GM21447 (cell line): ENCODE results near the gene AMOT.

Experiments used
- ATAC-seq: cut with Tn5 transposase; IDR thresholded peaks from one replicate; pipeline ENCODE4 v1.9.1; 2021; ENCODE audit not compliant: unreplicated experiment

AMOT gene

DNA sequence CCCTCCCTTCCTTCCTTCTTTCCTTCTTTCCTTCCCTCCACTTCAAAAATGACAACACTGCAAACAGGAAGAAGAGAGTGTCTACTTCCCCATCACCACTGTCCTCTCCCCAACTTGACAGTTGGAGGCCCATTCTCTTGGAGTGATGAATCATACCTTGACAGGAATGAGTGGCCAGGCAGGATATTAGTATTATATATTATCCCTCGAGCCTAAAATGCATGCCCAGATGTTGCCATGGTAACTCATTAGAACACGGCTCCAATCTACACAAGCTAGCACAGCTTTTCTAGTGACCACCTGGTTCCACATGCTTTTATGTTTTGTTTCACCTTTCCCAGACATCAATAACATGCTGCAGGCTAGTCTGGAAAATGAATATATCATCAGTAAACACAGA lies 89.6 kb downstream of the AMOT start:
- ATAC-seq, result no peak

DNA sequence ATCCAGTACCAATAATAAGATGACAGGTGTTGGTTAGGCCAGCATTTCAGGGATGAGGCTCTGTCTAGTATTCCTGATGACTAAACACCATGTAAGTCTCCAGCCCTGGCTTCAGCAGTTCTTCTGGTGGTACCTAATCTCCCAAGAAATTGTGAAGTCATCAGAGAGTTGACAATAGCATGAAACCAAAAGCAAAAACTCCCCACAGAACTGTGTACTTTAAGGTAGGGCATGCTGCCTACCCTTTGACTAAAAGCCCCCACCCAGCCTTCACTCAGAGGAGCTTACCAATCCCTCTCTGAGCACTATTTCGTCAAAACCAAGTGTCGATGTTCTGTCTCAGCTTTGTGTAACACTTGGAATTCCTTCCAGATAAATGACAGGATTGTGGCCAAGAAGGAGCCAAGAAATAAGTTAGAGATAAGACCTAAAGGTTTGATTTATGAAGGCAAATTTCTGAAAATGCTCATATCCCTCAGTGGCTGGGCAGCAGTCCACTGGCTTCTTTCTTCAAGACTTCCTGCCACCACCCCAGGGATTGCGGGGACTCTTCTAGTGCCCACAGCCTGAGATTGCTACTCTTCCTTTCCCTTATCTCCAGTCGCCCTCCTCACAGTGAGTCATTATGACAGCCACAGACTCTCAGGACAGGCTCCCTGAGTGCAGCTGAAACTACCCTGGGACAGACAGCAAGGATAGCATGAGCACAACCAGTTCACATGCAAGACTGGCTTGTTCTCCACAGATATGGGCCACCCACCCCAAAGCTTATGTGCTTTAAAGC lies 93.6 kb downstream of the AMOT start:
- no peak for ATAC-seq

DNA sequence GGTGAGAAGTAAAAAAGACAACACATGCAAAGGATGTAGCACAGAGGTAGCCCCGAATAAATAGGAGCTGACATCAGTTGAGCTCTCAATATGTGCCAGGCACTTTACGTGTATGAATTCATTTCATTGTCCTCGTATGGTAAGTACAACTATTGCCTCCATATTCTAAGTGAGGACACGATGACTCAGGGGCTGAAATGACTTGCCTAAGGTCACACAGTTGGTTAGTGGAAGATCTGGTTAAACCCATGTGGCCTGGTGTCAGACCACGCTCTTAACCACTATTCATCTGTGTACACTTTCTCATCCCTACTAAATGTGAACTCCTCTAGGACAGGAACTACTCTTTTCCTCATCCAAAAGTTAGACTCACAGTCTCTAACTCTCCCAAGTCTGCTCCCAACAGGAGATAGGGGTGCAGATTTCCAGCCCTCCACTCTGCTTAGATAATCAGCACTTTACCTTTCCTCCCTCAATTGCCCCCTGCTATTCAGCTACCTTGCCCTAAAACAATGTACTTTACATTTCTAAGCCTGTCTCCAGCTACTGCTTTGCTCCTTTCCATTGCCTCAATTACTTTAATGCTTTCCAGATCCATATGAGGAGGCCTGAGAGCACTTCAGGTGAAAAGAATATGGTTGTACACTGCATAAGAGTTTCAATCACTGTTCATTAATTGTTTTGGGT lies 102.1 kb downstream of the AMOT start:
- ATAC-seq, result no peak

DNA sequence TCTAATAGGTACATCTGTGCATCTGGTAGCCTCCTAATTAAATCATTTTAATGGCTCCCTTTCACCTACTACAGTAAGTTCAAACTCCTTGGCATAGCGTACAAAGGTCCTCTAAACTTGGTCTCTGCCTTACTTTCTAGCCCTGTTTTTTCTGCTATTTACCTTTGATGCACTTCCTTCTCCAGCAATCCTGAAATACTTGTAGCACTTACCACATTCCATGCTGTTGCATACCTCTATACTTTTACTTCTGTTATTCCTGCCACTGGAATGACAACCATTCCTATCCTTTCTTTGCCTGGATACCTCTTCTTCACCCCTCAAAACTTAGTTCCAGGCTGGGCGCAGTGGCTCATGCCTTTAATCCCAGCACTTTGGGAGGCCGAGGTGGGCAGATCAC lies 104.3 kb downstream of the AMOT start:
- ATAC-seq, result no peak

DNA sequence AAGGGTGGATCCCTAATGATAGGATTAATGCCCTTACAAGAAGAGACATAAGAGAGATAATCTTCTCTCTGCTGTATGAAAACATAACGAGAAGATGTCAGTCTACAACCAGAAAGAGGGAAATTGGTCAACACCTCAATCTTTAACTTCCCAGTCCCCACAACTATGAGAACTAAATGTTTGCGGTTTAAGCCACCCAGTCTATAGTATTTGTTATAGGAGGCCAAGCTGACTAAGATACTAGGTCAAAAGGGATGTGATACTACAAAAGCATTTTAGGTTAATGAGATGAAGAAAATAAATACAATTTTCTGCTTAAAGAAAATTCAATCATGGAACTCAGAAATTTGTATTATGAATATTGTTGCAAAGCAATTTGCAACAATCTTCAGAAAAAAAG lies 105.5 kb downstream of the AMOT start:
- ATAC-seq, result no peak

DNA sequence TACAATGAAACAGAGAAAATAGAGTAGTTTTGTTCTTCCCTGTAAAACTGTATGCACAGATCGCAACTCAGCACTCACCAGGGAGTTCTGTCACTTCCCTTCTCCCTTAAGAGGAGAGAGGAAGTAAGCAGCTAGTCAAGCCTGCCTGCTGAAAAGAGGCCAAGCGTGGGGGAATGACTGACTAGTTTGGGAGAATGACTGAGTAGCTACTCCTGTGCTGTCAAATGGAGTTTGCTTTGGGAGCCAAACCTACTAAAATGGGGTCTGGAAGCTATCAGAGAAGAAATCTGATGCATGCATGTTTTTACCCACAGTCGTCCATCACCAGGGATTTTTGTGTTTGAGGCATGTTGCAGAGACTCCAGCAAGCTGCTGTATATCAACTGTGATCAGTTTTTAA lies 106.3 kb downstream of the AMOT start:
- no peak for ATAC-seq

DNA sequence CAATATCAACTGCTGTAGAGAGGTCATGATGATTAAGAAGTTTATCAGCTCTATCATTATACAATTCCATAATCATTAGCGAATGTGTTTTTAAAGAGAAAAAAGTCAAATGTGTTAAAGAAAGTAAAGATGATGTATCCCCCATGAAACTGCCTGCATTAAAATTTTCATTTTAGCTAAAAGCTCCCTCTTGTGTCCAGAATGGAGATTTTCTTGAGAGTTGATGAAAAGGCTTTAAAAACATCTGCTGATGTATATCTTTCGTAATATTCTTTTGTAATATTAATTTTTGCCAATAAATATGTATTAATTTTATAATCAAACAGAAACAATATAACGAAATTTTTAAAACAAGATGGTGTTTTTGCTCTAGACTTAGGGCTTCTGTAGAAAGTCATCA lies 108.8 kb downstream of the AMOT start:
- ATAC-seq, result no peak
